HG03196 (cell line): ENCODE measurements around the gene EXD2.
"Not testable (repeated sequence)": the region's sequence is repeated elsewhere in the genome, so short reads cannot be mapped to it uniquely, and the experiment has no call there.

Source experiments
- ATAC-seq: cut with Tn5 transposase; IDR thresholded peaks from one replicate; pipeline ENCODE4 v1.9.1; 2021; ENCODE audit not compliant: unreplicated experiment

EXD2 gene

DNA sequence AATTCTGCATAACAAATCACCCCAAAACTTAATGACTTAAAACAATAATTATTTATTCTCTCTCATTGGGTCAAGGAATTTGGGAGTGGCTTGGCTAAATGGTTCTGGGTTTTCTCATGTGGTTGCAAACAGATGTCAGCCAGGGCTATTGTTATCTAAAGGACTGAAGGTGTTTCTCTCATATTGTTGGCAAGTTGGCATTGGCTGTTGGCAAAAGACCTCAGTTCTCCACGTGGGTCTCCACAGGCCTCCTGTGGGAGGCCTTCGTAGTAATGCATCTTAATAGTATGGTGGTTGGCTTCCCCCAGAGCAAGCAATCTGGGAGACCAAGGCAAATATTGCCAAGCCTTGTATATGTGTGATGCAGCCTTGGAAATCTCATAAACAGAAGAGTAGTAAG lies 83.0 kb downstream of the EXD2 start:
- no peak for ATAC-seq

DNA sequence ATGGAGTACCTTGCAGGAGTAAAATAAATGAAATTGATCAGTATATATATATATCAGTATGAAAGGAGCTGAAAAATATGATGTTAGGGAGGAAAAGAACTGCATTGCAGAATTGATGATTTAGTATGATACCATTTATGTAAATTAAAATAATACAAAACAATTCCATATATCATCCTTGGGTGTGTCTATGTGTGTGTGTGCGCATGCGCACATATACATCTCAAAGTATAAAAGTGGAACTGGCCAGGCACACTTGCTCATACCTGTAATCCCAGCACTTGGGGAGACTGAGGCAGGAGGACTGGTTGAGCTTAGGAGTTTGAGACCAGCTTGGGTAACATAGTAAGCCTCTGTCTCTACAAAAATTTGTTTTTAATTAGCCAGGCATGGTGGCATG lies 84.0 kb downstream of the EXD2 start:
- ATAC-seq: no peak

DNA sequence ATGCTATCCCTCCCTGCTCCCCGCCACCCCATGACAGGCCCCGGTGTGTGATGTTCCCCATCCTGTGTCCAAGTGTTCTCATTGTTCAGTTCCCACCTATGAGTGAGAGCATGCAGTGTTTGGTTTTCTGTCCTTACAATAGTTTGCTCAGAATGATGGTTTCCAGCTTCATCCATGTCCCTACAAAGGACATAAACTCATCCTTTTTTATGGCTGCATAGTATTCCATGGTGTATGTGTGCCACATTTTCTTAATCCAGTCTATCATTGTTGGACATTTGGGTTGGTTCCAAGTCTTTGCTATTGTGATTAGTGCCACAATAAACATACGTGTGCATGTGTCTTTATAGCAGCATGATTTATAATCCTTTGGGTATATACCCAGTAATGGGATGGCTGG lies 86.1 kb downstream of the EXD2 start:
- not testable (repeated sequence) for ATAC-seq

DNA sequence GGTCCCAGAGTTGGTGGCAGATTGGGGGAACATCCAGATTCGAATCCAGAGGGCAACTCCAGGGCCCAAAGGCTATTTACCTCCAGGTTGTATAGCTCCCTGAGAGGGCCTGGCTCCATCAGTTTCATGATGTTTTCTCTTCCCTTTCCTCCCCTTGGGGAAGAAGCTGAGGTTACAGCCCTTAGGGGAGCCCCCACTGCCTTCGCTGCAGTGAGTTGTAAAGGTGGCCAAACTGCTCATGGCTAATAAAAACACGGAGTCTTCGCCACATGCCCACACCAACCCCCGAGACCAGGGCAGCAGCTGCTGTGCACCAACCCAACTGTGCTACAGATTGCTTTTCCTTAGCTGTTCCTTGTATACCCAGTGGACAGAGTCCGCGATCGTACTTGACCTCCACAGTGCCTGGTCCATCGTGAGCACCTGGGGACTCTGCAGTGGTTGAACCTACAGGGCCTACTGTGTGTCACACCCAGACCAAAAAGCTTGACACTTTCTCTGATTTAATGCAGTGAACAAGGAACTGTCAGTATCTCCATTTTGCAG lies 89.5 kb downstream of the EXD2 start:
- ATAC-seq: no peak

DNA sequence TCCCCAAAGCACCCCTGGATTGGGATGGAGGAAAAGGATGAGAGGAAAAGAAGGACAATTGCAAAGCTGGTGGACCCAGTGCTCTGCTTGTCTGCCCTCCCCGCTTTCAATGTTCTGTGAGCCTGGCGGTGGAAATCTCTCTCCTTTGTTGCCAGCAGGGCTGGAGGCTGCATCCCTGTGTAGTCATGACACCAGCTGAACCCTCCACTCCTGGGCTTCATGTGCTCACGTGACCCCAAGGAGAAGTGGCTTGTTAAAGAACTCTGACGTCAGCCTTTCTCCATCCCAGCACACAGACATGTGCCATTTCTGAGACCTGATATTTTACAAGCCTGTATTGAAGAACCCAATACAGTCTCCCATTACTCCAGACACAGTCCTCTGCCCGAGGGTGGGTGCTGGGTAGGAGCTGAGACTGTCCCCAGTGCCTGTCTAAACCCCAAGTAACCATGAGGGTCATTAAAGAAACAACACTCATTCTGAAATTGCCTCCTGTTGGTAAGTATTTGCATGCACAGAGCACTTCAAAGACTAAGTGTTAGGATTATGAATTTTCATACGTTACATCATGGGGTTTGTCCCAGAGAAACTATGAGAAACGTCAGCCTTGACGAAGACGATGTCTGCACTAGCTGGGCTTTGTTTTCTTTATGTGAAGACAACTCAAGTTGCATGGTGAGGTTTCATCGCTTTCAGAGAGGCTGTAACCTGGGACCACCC lies 90.3 kb downstream of the EXD2 start:
- ATAC-seq: no peak

DNA sequence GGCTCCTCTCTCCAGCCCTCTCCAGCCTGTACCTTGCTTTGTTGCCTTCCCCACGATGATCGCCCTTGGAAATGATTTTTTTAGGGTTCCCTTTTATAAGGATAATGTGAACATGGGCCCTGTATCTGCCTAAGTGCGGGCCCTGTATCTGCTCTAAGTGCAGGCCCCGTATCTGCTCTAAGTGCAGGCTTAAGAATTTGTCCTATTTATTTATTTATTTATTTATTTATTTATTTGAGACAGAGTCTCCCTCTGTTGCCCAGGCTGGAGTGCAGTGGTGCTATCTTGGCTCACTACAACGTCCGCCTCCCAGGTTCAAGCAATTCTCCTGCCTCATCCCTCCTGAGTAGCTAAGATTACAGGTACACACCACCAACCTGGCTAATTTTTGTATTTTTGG lies 91.2 kb downstream of the EXD2 start:
- ATAC-seq: no peak

DNA sequence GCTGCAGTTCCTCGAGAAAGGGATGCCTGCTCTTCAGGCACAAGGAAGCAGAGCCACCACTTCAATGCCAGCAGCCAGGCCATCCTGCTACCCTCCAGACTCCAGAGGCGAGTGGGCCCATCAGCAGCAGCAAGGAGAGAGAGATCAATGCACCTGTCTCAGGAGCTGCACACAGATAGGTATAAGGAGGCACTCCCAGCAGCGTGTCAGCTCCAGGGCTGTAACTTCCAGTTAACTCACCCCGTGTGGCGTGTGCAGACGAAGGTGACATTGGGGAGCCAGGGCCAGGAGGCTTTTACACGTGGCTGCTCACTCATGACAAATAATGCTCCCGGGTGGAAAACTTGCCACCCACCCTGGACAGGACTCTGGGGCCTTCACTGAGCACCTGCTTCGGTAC lies 92.9 kb downstream of the EXD2 start:
- ATAC-seq: no peak

DNA sequence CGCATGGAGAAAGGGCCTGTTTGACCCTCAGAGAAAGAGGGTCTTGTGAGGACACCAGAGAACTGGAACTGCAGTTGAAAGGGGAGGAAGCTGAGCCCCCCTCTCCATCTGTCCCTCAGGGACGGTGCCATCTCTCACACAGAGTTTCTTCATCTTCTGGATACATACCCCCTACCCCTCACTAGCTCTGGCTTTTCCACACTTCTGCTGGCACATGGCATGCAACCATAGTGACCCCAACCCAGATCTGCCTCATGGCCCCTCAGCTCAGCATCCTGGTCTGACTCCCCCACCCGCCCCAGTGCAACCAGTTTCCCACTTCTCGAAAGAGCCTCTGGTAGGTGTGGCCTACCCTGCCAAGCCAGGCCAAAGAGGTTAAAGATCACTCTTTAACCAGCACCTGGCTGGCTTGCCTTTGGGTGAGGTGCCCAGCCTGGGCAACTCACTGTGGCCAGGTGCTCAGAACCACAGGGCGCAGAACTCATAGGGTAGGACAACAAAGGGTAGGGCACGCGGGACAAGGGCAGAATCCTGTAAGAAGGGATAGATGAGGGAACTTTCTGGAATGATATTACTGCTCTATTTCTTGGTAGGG lies 94.5 kb downstream of the EXD2 start:
- no peak for ATAC-seq

DNA sequence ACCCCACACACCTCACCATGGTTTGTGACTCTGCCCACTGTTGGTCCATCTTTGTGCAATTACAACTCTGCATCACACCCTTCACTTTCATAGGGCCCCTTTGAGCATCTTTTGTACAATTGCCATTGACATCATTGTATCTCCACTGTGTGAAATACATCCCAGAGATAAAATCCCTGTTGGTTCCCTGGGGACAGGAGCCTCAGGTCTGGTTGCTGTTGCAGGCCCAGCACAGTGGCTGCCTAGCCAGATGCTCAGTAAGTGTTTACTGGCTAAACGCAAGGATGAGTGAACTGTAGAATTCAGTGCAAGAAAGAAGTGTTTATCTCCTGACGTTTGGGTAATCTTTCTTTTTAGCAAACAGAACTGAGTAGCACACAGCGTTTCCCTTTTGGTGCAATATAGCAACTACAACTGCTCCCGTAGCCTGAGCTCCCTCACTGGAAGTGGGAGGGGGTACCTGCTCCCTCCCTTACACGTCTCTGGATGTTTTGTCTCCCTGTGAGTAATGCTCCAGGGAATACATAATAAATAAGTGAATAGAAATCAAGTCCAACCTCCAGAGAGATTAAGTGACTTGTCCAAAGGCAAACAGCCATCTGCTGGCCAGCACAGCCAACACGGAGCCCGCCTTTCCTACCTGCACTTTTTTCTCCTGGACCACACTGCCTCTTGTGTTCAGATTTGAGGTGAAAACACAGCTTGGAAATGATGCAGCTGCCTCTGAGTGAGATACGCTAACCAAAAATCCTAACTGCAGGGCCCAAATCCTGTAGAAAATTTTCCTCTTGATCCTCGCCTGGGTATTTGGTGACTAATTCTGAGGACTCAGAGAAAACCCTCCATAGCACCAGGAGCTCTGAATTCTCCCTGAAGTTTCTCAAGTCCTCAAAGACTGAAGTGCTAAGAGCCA lies 96.1 kb downstream of the EXD2 start:
- ATAC-seq: no peak

DNA sequence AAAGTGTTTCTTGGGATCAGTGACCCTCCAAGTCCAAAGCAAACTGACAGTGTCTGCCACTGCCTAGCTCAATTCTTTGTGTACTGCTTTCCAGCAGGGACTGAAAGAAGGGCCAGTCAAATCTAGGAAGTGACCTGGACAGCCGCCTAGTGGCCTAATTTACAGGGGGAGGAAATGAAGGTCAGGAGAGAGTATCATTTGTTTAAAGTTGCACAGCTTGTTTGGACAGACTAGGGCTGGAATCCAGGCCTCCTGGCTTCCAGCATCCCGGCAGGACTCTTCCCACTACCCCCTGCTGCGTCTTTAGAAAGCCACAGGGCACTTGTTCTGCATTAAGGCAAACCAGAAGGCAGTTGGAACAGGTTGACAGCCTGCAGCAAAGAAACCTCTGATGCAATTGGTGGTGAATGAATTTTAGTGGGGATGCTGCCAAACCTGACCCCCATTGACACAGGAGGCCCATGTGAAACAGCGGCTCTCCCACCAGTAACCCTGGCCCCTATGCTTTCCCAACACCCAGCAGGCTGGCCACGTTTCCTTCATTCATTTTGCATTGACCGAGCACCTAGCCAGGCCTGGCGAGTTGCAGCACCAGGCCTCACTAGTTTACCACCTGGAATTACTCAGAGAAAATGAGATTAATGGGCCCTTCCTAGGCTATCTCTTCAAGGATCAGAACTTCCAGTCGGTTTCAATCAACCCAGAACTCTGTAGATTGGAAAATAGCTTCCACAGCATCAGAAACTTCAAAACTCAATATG lies 96.9 kb downstream of the EXD2 start:
- no peak for ATAC-seq

DNA sequence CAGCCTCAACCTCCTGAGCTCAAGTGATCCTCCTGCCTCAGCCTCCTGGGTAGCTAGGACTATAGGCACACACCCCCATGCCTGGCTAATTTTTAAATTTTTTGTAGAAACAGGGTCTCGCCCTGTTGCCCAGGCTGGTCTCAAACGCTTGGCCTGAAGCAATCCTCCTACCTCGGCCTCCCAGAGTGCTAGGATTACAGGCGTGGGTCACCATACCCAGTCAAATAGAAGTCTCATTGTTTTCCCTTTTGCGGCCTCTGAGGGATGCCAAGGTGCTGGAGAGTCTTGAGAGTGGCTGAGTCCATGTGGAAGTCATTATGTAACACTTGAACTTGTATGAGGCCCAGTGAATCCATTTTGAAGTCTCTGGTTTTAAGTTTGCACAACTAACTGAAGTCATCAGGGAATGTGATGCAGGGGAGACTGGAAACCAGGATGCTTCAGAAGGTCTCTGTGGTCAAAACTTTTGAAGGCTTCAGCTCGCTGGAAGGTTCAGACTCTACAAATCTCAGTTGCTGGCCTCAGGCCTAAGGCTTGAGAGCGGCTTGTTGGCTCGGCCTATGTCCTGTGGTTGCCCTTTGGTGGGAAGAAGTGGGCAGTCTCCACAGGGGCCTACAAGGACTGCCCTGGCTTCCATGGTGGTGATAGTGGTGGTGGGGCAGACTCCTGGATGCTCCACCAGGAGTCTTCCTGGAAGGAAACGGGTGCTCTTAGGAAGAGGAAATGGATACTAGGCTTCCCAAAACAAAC lies 97.8 kb downstream of the EXD2 start:
- no peak for ATAC-seq

DNA sequence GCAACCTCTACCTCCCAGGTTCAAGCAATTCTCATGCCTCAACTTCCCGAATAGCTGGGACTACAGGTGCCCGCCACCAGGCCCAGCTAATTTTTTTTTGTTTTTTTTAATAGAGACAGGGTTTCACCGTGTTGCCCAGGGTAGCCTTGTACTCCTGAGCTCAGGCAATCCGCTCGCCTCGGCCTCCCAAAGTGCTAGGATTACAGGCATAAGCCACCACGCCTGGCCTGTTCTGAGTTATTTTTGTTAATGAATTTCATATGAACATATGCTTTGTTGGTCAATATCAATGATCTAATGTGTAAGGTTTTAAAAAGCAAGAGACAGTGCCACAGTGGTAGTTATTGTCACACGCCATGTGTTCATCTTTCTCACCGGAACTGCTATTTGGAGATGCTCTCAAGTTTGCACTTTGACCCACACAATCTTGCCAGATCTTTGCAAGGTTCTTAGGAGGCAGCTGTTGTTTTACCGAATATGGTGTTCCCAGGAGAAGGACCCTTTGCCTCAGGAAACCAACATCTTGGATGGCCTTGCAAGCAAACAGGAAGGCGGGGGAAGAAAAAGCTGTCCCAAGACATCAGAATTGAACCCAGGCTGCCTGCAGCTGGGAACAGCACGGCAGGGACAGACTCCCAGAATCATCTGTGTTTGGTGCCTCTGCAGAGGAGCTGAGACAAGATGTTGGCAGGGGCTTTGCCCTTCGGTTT lies 98.7 kb downstream of the EXD2 start:
- ATAC-seq: no peak

DNA sequence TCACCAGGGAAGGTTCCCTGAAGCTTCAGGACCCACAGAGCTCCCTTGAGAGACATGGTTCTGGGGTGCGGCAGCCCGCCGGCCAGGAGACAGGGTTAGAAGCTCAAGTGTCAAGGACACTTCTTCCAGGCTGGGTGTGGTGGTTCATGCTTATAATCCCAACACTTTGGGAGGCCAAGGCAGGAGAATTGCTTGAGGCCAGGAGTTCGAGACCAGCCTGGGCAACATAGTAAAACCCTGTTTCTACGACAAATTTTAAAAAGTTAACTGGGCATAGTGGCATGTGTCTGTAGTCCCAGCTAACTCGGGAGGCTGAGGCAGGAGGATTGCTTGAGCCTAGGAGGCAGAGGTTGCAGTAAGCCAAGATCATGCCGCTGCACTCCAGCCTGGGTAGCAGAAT lies 99.6 kb downstream of the EXD2 start:
- ATAC-seq: not testable (repeated sequence)

DNA sequence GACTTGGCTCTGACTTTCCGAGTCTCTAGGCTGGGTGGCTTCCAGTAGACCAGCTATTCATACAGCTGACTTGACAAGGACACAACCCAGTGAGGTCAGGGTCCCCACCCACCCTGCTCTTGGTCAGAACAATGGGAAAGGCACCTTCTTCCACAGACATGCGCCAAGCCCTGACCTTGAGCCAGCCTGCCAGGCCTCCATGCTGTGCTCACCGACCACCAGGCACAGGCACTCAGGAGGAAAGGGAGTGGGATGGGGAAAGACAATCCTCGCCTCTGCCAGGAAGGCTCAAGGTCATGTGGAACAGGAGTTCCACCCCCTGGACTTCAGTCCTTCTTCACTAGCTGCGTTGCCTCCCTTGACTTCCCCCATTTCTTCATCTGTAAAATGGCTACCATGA lies 100.1 kb downstream of the EXD2 start:
- ATAC-seq: no peak

DNA sequence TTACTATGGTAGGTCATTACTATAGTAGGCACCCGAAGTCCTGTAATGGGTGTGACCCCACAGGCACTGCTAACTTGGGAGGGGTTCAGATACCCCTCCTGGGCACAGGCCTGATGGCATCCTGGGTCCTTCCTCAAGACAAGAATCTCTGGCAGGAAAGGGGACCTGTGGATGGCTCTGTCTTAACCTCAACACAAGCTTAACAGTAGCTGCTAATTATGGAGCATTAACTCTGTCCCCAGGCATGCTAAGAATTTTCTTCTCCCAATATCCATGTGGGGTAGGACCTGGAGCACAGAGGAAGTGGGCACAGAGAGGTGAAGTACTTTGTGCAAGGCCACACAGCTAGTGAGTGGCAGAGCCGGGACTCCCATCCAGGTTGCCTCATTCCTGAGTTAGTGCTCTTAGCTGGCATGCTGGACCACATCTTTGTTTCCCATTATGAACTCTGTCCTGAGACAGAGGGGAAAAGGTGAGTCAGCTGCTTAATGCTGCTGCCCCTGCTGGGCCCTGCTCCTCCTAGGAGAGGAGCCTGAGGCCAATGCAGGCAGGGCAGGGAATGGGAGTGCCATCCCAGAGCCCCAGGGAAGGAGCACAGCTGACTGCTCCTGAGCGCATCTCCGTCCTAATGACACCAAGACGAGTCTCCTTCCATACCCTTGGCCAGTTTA lies 100.7 kb downstream of the EXD2 start:
- ATAC-seq: no peak
